HCT116 (cell line): ENCODE data around the gene SEMA7A. TPM values are rescaled to one million over a fixed set of nuclear protein-coding genes. Genes with fewer than 3 reads are reported as not detected.

Experiments
- ATAC-seq: fragments of 200-7000 bp; cut with Tn5 transposase; 2 replicates; pipeline ENCODE4 v1.9.1; 2020; ENCODE audit warnings: mild to moderate bottlenecking, moderate library complexity
- BruUV-seq: library from RNA; stranded (reverse); fragments of 400-500 nt; replicated peaks from 2 replicates; lab custom pipeline; 2021; lab: Mats Ljungman, UMichigan
- CTCF ChIA-PET: fragments of 300-600 bp; sonication (Branson Sonifier 250); formaldehyde crosslinking; loops from one replicate; lab custom pipeline; 2021; ENCODE audit warnings: antibody characterized with exemption; lab: Charles Lee
- POLR2A ChIA-PET: fragments of 300-600, 350-600 bp; sonication (Branson Sonifier 250); formaldehyde crosslinking; loops from one replicate; lab custom pipeline; 2021; ENCODE audit warnings: antibody characterized with exemption; lab: Charles Lee
- RAD21 ChIA-PET, 2 experiments: fragments of 300-600 bp; sonication (Branson Sonifier 250); formaldehyde crosslinking; loops; one replicate each; lab custom pipeline; 2023; ENCODE audit warnings: low total read pairs in 2 of 2; ENCODE audit not compliant: uncharacterized antibody in 2 of 2, unreplicated experiment in 2 of 2, low non-redundant PET in 1 of 2; lab: Charles Lee
- DNase-seq: peaks from one replicate; pipeline ENCODE4 v3.0.0-alpha.2; 2010; ENCODE audit warnings: low read depth, low spot score
- H2AFZ ChIP-seq: fragments of 200-600 bp; shearing (Covaris generic), sonication (generic); 2 replicates; pipeline ENCODE4 v1.6.1; 2017; ENCODE audit warnings: low read depth, mixed run types, mixed read lengths, antibody characterized with exemption, low read length; ENCODE audit not compliant: poor library complexity, severe bottlenecking
- H3K27ac ChIP-seq: 2 replicates; pipeline ENCODE4 v1.5.1; 2012; ENCODE audit warnings: low read depth, low read length
- H3K27me3 ChIP-seq: fragments of 200-600 bp; sonication (generic); 2 replicates; pipeline ENCODE4 v1.6.1; 2016; ENCODE audit warnings: mixed run types, low read length, mixed read lengths; ENCODE audit not compliant: insufficient read depth
- H3K36me3 ChIP-seq, 2 experiments: fragments of 200-500 bp in 1 of 2; fragments of 200-600 bp in 1 of 2; sonication (Bioruptor generic) in 1 of 2; sonication (generic) in 1 of 2; 2 replicates each; pipeline versions ENCODE4 v1.5.1 to v1.6.1; 2014 to 2016; ENCODE audit warnings: low read length in 2 of 2, inconsistent platforms in 1 of 2, mixed read lengths in 1 of 2, mixed run types in 1 of 2; ENCODE audit not compliant: insufficient read depth in 2 of 2, control insufficient read depth in 1 of 2
- H3K4me1 ChIP-seq, 2 experiments: fragments of 200-600 bp in 1 of 2; sonication (generic) in 1 of 2; 2 replicates each; pipeline versions ENCODE4 v1.5.1 to v1.6.1; 2012 to 2017; ENCODE audit warnings: low read length in 2 of 2, inconsistent platforms in 1 of 2, mild to moderate bottlenecking in 1 of 2, mixed read lengths in 1 of 2, mixed run types in 1 of 2, moderate library complexity in 1 of 2; ENCODE audit not compliant: insufficient read depth in 2 of 2, control insufficient read depth in 1 of 2
- H3K4me2 ChIP-seq: fragments of 200-600 bp; sonication (generic); 2 replicates; pipeline ENCODE4 v1.6.1; 2017; ENCODE audit warnings: mixed run types, low read length, mixed read lengths
- H3K4me3 ChIP-seq, 2 experiments: fragments of 200-600 bp in 1 of 2; sonication (generic) in 1 of 2; replicated peaks in 1 of 2; 2 replicates each; pipeline ENCODE4 v1.5.1; 2011 to 2016; ENCODE audit warnings: low read length in 2 of 2, control low read depth in 1 of 2, low read depth in 1 of 2, mild to moderate bottlenecking in 1 of 2, mixed read lengths in 1 of 2, mixed run types in 1 of 2
- H3K79me2 ChIP-seq: fragments of 200-600 bp; sonication (generic); 2 replicates; pipeline ENCODE4 v1.6.1; 2017; ENCODE audit warnings: mild to moderate bottlenecking, mixed run types, low read length, moderate library complexity, mixed read lengths; ENCODE audit not compliant: insufficient read depth
- H3K9ac ChIP-seq: fragments of 200-600 bp; sonication (generic); 2 replicates; pipeline ENCODE4 v1.6.1; 2016; ENCODE audit warnings: low read length, mixed read lengths
- H3K9me2 ChIP-seq: fragments of 200-600 bp; sonication (generic), shearing (Covaris generic); 2 replicates; pipeline ENCODE4 v1.6.1; 2017; ENCODE audit warnings: mixed run types, mild to moderate bottlenecking, moderate library complexity; ENCODE audit not compliant: insufficient read depth
- H3K9me3 ChIP-seq, 2 experiments: fragments of 200-500 bp in 1 of 2; fragments of 200-600 bp in 1 of 2; sonication (Bioruptor generic) in 1 of 2; sonication (generic) in 1 of 2; 2 replicates each; pipeline ENCODE4 v1.6.1; 2014 to 2017; ENCODE audit warnings: low read length in 2 of 2, mixed read lengths in 2 of 2, inconsistent platforms in 1 of 2, low read depth in 1 of 2, mild to moderate bottlenecking in 1 of 2, mixed run types in 1 of 2, moderate library complexity in 1 of 2; ENCODE audit not compliant: control insufficient read depth in 1 of 2, insufficient read depth in 1 of 2
- H4K20me1 ChIP-seq: fragments of 200-600 bp; sonication (generic), shearing (Covaris generic); 2 replicates; pipeline ENCODE4 v1.6.1; 2017; ENCODE audit warnings: mixed run types, mild to moderate bottlenecking, moderate library complexity; ENCODE audit not compliant: insufficient read depth
- CBX3 ChIP-seq: IDR thresholded peaks from 2 replicates; pipeline ENCODE4 v1.6.1; 2012; ENCODE audit warnings: low read depth
- CEBPB ChIP-seq: IDR thresholded peaks from 2 replicates; pipeline ENCODE4 v1.6.1; 2012; ENCODE audit warnings: low read depth
- EZH2 ChIP-seq: fragments of 200-600 bp; sonication (generic); IDR thresholded peaks from 2 replicates; pipeline ENCODE4 v1.6.1; 2017; ENCODE audit warnings: antibody characterized with exemption, mixed run types
- EZH2phosphoT487 ChIP-seq: fragments of 200-600 bp; IDR thresholded peaks from 2 replicates; pipeline ENCODE4 v1.6.1; 2018; ENCODE audit warnings: antibody characterized with exemption, borderline replicate concordance
- FOSL1 ChIP-seq: IDR thresholded peaks from 2 replicates; pipeline ENCODE4 v1.6.1; 2012; ENCODE audit warnings: low read depth
- JUND ChIP-seq: IDR thresholded peaks from 2 replicates; pipeline ENCODE4 v1.6.1; 2012
- POLR2A ChIP-seq: IDR thresholded peaks from 2 replicates; pipeline ENCODE4 v1.7.0; 2011; ENCODE audit warnings: borderline replicate concordance; ENCODE audit not compliant: insufficient read depth, insufficient read length; ENCODE audit errors: extremely low read depth
- POLR2AphosphoS5 ChIP-seq: IDR thresholded peaks from 2 replicates; pipeline ENCODE4 v1.6.1; 2011; ENCODE audit warnings: mild to moderate bottlenecking, low read depth, low read length, moderate library complexity
- SP1 ChIP-seq: IDR thresholded peaks from 2 replicates; pipeline ENCODE4 v1.6.1; 2012; ENCODE audit warnings: low read depth
- TCF7L2 ChIP-seq: IDR thresholded peaks from 2 replicates; pipeline ENCODE4 v1.7.0; 2011; ENCODE audit warnings: borderline replicate concordance, inconsistent platforms; ENCODE audit not compliant: insufficient read depth, insufficient read length; ENCODE audit errors: extremely low read depth
- ZFX ChIP-seq: fragments of 450-650 bp; IDR thresholded peaks from 2 replicates; pipeline ENCODE4 v1.6.1; 2017
- ZNF274 ChIP-seq: fragments of 200-500 bp; sonication (Bioruptor generic); IDR thresholded peaks from 2 replicates; pipeline ENCODE4 v1.6.1; 2014; ENCODE audit warnings: mild to moderate bottlenecking, low read depth, low read length, inconsistent platforms
- intact Hi-C: fragments of 100-400 bp; cut with micrococcal nuclease; formaldehyde crosslinking; loops from 2 replicates; pipeline ENCODE4 v1.10.0; 2022
- total RNA-seq: library from RNA; stranded (reverse); gene quantifications from one replicate; pipeline ENCODE4 v1.2.1, GENCODE V29; 2021; ENCODE audit not compliant: unreplicated experiment
- TF ChIP-seq, protein P1 (sequence below): IDR thresholded peaks from 2 replicates; pipeline ENCODE4 v1.6.1; 2011; ENCODE audit warnings: mild to moderate bottlenecking, low read length, moderate library complexity; ENCODE audit not compliant: insufficient replicate concordance; ENCODE audit errors: extremely low read depth
- TF ChIP-seq, protein P2 (sequence below): IDR thresholded peaks from 2 replicates; pipeline ENCODE4 v1.6.1; 2012

SEMA7A gene
- total RNA-seq, 1 experiment from 2014 or later, result 13.8 TPM

- H4K20me1 ChIP-seq, result no peaks in the 10 kb centered on the region
- H3K27me3 ChIP-seq, result peaks cover 14% of the 10 kb centered on the region
- H3K4me3 ChIP-seq, result no peak within 1 kb of the TSS
- DNase-seq (no peak), ATAC-seq (no peak)
- no peaks in the 10 kb centered on the region for H3K36me3 ChIP-seq
- intact Hi-C loops, result no loop called here
- H3K27ac ChIP-seq, result no peak within 1 kb of the TSS
- H3K4me1 ChIP-seq, result no peaks in the 10 kb centered on the region
- no TSS peak for BruUV-seq
- no peaks in the 10 kb centered on the region for H3K79me2 ChIP-seq
- H3K9me3 ChIP-seq, result no peaks in the 10 kb centered on the region
- H2AFZ ChIP-seq, result no peak within 1 kb of the TSS
- H3K9ac ChIP-seq, result no peak within 1 kb of the TSS
- RAD21 ChIA-PET, result no interaction called here
- CTCF ChIA-PET, result interaction anchor here (1.2 kb wide), 1 partner anchor 122 kb away, joined by 3 read pairs; no protein-coding TSS in a partner anchor
- TF ChIP-seq, protein P1, sequence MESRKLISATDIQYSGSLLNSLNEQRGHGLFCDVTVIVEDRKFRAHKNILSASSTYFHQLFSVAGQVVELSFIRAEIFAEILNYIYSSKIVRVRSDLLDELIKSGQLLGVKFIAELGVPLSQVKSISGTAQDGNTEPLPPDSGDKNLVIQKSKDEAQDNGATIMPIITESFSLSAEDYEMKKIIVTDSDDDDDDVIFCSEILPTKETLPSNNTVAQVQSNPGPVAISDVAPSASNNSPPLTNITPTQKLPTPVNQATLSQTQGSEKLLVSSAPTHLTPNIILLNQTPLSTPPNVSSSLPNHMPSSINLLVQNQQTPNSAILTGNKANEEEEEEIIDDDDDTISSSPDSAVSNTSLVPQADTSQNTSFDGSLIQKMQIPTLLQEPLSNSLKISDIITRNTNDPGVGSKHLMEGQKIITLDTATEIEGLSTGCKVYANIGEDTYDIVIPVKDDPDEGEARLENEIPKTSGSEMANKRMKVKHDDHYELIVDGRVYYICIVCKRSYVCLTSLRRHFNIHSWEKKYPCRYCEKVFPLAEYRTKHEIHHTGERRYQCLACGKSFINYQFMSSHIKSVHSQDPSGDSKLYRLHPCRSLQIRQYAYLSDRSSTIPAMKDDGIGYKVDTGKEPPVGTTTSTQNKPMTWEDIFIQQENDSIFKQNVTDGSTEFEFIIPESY, result no peak
- no peak for TF ChIP-seq POLR2A
- no peak for TF ChIP-seq SP1
- no peak for TF ChIP-seq CBX3
- TF ChIP-seq, protein P2, sequence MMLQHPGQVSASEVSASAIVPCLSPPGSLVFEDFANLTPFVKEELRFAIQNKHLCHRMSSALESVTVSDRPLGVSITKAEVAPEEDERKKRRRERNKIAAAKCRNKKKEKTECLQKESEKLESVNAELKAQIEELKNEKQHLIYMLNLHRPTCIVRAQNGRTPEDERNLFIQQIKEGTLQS, result no peak
- TF ChIP-seq CEBPB, result no peak
- TF ChIP-seq ZNF274, result no peak
- TF ChIP-seq EZH2, result no peak
- no peak for TF ChIP-seq FOSL1
- no peak for TF ChIP-seq ZFX
- no peak for TF ChIP-seq POLR2AphosphoS5
- no peak for TF ChIP-seq EZH2phosphoT487
- TF ChIP-seq TCF7L2, result no peak
- no peak for TF ChIP-seq JUND
- POLR2A ChIA-PET, result no interaction called here
- H3K4me2 ChIP-seq, result no peak within 1 kb of the TSS
- no peaks in the 10 kb centered on the region for H3K9me2 ChIP-seq
Measured at GRCh38 chr15:74367296-74367854, 66.4 kb downstream of the SEMA7A start, which contains the start of gene CYP11A1. Gene CYP11A1, minus strand, starts transcription at chr15:74367646. Its CDS starts 61 bp downstream, at chr15:74367585.
